ENCODE measurements around the gene KTN1.

Gene KTN1

DNA sequence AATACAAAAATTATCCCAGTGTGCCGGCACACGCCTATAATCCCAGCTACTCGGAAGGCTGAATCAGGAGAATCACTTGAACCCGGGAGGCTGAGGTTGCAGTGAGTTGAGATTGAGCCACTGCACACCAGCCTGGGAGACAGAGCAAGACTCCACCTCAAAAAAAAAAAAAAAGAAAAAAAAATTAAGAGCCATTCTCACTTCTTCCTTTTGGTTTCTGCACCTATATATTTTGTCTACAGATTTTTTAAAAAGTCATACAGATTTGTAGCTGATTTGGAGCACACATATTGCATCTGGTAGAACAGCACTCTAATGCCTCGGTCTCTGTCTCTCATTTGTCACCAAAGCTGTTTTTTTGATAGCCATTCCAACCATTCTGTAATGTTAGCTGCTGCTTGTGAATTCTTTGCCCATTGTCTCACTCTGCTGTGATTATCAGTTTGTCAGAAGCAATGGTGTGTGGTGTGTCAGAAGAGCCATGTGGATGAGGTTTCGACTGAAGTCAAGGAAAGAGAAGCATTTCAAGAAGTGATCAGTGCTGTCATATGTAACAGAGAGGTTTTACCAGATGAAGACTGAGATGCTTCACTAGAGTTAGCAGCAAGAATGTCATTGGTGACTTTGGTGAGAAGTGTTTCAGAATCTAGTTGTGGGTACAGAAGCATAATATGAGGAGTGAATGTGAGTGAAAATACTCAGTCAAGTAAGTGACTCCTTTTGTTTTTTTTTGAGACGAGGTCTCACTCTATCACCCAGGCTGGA is 8.7 kb upstream of the KTN1 start:
- DNase-seq (ENCODE audit: extremely low read depth in 1 of 2, low read depth in 1 of 2): no peak

DNA sequence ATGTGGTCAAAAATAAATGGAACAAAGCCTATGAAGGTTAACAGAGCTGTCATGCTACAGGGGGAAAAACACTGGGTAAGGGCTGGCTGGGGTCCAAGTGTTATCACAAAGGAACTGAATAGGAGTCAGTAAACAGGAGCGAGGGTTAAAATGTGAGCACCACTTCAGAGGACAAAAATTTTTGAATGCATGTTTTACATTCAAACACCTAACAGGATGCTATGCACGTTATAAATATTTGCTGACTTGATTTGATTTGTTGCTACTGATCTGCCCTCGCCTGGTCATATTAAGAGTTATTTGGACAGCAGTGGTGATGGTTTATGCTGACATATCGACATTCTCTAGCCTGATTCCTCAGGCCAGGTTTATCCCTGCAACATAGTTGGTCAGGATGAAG is 7.4 kb upstream of the KTN1 start:
- no peak for DNase-seq (ENCODE audit: extremely low read depth in 1 of 2, low read depth in 1 of 2)

DNA sequence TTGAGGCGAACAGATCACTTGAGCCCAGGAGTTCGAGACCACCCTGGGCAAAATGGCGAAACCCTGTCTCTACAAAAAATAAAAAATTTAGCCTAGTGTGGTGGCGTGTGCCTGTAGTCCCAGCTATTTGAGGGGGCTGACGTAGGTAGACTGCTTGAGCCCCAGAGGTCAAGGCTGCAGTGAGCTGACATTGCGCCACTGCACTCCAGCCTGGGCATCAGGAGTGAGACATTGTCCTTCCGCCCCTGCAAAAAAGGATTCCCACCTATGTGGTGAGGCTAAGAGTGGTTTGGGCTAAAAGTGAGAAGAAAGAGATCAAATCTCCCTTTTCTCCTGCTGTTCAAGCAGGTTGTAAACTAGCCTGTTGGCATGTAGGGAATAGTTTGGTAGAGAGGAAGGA is 5.0 kb upstream of the KTN1 start:
- DNase-seq (ENCODE audit: extremely low read depth in 1 of 2, low read depth in 1 of 2): no peak

DNA sequence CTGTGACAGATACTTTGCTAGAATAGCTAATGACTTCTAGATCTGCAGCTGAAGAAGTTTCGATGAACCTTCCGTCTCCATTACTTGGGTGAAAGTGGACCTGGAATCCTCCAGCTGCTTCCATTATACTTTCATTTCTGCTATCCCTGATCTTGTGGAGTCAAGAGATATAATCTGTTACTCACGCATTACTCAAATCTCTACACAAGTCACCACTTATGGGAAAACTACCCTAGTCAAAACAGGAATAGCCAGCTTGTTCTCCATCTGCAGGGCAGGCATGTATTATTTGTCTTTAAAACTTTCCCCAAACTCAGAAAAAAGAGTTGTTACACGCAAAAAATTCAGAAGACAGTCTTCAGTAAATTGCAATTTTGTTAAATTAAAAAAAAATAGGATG is 2.8 kb upstream of the KTN1 start:
- DNase-seq (ENCODE audit: extremely low read depth in 1 of 2, low read depth in 1 of 2): no peak

DNA sequence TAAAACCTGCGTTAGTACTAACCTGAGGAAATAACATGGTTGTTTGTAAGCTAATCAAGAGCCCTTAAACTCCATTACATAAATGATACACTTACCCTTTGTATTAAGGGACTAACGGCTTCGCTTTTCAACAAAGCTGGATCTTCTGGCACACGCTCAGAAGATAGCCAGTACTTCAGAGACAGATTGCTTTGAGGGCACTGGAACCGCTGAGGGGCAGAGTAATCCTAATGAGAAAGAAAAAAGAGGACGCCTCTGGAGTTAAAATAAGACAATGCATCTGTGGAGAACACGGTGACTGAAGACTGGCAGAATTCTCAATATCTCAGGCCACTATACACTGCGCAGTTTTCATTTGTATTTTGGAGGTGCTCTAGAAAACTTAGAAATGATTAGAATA is 1.5 kb upstream of the KTN1 start:
- no peak for DNase-seq (ENCODE audit: extremely low read depth in 1 of 2, low read depth in 1 of 2)

DNA sequence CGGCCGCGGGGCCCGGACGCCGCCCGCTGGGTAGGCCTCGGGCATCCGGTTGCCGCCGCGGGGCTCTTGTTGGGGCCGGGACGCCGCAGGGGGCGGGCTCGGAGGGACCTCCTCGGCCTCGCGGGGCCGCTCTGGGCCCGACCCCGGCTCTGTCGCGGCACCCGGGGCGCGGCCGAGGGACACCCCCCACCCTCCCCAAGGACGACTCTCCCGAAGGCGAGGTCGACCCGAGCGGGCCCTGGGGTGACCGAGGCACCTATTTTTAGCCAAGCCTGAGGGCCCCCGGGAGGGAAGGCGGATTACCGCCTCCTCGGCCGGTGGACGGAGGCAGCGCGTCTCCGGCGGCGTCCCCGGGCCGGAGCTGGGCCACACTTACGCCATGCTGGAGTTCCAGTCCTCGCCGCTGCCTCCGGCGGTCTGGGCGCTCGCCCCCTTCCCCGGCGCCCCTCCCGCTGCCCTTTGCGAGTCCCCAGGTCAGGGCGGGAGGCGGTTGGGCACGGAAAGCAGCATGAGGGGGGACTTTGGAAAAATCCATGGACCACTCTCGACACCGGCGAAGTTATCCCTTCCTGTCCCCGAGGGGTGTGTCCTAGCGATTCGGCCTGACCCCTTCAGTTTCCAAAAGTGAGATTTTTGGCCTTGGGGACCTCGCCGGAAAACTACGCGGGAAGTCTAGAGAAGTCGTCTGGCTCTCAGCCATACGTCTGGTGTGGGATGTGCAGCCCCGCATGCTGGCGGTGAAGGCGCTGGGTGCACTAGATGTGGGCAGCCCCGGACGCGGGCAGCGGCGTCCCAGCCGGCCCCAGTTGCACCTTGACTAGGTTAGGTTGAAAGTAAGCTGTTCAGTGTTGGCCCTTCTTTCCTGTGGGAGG is 699 bp downstream of the KTN1 start:
- DNase-seq (ENCODE audit: extremely low read depth in 1 of 2, low read depth in 1 of 2): peak in 1 of 2 donors; percentile 41

DNA sequence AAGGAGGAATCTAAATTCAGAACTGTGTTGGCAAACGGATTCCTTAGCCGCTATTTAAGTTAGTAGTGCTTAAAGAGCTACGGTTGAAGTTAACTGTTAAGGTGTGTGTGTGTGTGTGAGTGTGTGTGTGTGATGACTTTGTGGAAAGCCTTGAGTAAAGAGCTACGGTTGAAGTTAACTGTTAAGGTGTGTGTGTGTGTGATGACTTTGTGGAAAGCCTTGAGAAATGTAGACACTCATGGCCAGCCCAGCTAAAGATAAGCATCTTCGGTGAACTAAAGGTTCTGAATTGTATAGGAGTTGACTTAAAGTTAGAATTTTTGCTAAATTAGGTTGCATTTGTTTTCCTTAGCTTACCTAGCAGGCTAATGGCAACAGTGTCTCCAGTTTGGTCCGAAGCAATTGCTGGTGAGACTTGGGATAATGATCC is 1.4 kb downstream of the KTN1 start:
- DNase-seq (ENCODE audit: extremely low read depth in 1 of 2, low read depth in 1 of 2): no peak

DNA sequence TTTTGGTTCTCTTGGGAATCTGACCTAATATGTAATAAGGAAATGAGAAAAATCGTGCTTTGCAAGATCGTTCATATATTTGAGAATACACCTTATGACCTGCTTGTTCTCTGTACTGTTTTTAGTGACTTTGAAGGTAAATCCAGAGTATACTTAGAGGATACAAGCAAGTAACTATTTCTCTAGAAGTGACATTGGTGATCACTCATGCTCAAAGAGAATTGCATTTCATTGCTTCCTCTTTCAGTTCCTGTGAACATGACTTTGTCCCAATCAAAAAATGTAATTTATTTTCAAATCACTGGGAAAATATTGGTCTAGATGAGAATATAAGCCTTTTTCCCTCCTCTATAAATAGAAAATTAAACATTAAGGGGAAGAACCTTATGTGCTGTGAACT is 2.7 kb downstream of the KTN1 start:
- DNase-seq (ENCODE audit: extremely low read depth in 1 of 2, low read depth in 1 of 2): no peak

DNA sequence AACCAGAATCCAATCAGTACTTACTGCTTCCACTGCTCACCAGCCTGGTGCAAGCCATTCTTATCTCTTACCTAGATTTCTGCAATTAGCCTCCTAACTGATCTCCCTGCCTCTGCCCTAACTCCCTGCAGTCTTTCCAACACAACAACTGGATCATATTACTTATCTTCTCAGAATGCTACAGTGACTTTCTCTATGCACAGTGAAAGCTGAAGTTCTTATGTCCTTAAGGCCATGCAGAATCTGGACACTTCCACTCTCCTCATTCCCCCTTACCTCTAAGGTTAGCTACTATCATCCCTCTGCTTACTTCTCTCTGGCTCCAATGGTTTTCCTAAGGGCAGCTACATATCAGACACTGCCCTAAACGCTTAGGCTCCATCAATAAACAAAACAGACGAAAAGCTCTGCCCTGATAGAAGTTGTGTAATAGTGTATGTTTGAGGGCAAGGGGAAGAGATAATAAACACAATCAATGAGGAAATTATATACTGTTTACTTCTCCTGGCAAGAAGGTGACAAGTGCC is 4.0 kb downstream of the KTN1 start:
- no peak for DNase-seq (ENCODE audit: extremely low read depth in 1 of 2, low read depth in 1 of 2)

DNA sequence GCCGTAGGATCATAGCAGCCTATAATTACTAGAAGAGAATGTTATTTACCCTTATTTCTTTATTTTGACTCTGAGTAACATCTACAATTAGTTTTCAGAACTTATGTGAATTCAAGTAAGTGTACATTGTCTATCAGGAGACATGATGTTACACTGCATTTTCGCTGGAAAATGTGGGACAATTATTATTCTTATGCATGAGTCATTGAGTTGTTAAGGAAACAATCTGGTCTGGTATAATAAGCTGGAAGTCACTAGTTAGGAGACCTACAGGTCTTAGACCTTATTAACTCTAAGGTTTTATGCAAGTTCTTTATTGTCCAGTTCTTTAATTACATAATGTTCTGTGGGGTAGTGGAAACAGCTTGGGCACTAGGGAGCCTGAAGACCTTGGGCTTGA is 5.8 kb downstream of the KTN1 start:
- no peak for DNase-seq (ENCODE audit: extremely low read depth in 1 of 2, low read depth in 1 of 2)

DNA sequence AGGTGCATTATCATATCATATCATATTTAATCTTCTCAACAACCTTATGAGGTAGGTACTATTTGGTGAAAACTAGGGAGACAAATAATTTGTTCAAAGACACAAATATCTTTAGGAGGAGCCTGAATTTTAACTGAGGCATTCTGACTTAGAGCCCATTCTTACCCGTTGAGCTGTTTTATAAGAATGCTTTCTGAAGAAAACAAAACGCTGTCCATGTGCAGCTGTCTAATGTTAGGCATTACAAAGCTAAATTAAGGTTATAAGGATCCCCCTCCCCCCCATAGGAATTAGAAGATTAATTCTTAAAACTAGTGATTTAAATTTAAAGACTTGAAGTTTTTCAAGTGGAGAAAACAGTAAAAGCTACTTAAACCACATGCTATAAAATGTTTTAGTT is 6.4 kb downstream of the KTN1 start:
- DNase-seq (ENCODE audit: extremely low read depth in 1 of 2, low read depth in 1 of 2): no peak

DNA sequence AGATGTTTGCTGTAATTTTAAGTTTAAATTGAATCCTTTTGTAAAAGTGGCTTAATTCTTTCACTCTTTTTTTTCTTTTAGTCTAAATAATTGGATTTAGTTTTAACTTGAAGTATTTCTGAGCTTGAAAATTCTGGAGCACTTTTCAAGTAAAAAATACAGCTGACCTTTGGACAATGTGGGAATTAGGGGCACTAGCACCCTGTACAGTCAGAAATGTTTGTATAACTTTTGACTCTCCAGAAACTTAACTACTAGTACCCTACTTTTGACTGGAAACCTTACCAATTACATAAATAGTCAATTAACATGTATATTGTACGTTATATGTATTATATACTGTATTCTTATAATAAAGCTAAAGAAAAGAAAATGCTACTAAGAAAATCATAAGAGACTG is 7.8 kb downstream of the KTN1 start:
- DNase-seq (ENCODE audit: extremely low read depth in 1 of 2, low read depth in 1 of 2): no peak

DNA sequence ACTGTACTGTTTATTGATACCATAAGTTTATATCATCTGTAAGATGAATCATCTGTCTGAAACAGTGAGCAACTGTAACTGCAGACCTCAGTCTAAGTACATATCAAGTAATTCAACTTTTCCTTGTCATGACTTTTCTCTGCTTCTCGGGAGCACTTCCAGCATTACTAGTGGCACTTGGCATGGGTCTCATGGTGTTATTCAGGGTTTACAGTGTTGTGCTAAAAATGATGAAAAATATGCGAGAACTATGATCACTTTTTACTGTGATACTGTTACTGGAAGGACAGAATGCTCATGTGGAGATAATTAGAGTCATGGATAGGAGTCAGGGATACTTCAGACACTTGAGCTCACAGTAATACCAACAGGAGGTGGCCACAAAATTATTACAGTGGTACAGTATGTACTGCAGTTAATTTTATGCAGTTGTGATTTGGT is 8.3 kb downstream of the KTN1 start:
- no peak for DNase-seq (ENCODE audit: extremely low read depth in 1 of 2, low read depth in 1 of 2)

DNA sequence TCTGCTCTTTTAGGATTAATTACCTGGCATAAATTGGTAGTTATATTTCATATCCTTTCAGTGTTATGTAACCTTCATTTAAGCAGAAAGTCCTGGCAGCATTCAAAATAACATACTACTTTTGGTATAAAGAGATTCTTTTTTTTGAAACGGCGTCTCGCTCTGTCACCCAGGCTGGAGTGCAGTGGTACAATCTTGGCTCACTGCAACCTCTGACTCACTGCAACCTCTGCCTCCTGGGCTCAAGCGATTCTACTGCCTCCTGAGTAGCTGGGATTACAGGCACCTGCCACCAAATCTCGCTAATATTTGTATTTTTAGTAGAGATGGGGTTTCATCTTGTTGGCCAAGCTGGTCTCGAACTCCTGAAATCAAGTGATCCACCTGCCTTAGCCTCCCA is 9.2 kb downstream of the KTN1 start:
- no peak for DNase-seq (ENCODE audit: extremely low read depth in 1 of 2, low read depth in 1 of 2)

DNA sequence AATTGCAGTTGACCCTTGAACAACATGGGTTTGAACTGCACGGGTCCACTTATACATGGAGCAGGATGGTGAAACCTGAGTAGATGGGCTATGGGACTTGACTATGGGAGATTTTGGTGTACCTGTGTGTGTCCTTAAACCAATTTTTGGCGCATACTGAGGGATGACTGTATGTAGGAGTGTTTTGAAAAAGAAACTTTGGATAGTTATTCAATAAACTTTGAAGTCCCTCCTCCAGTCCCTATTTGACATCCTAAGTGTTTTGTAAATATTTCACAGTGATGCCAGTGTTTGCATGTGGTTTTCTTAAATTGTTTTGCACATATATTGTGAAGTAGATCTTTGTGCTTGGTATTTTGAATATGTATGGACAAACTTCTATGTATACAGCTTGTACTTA is 12.4 kb downstream of the KTN1 start:
- no peak for DNase-seq (ENCODE audit: extremely low read depth in 1 of 2, low read depth in 1 of 2)

DNA sequence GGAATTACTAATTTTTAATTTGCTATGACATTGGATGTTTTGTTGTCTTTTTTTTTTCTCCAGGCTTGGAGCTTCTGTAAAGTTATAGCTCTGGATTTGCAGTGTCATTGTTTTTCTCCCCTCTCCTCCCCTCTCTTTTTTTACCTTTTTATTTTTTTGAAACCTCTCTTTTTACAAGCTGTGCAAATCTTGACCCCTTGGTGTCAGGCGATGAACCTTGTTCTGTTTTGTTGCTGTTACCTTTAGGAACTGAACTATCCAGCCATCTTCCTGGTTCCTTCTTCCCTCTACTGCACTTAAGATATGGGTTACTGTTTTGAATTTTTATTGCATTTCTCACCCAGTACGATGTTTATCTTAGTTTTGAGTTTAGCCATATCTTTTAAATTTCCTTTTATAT is 13.7 kb downstream of the KTN1 start:
- DNase-seq (ENCODE audit: extremely low read depth in 1 of 2, low read depth in 1 of 2): no peak

DNA sequence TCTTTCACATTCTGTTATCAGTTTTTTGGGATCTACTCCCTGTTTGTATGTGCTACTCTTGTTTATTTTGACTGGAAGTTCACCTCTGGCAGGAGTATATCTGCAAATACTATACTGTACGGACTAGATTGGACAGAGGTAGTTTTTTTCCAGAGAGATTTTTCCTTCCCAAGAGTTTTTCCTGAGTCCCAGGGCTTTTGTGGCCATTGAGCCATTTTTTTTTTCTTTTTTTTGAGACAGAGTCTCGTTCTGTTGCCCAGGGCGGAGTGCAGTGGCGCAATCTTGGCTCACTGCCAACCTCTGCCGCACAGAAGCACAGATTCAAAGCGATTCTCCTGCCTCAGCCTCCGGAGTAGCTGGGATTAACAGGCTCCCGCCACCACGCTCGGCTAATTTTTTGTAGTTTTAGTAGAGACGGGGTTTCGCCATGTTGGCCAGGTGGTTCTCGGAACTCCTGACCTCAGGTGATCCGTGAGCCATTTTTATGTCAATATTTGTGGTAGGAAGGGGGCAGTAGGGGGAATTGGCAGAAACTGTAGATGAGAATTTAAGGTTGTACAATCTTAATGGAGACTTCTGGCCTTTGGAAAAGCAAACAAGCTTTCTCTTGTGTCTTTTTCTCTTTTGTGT is 19.4 kb downstream of the KTN1 start:
- no peak for DNase-seq (ENCODE audit: extremely low read depth in 1 of 2, low read depth in 1 of 2)

DNA sequence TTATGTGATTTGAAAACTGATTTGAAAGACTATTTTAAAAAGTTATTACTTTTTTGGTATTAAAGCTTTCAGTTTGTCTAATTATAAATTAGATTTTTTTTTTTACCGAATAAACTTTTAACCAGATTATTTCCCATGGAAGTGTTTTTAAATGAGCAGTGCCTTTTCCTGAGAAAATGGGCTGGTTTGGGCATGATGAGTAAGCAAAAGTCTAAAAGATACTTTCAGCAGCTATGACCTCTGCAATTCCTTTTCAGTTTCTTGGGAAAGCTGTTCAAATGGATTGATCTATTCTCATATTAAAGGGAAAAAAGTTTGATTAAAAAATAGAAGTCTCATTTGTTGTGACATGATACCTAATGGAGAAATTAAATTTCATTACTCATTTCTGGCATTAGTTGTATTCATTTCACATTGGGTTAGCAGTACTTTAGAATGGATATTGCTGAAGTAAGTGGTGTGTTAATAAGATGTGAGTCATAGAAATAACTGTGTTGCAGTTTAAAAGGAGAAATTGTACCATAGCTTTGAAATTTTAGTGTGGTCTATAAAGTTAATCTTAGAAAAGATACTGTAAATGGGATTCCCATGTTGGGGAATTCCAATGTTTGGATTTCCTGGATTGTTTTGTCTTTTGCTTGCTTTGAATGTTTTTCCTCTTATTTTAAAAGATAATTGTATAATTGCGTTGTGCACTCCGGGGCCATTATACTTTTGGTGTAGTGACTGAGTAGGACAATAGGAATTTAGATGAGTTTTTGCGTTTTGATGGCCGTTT is 21.0 kb downstream of the KTN1 start:
- no peak for DNase-seq (ENCODE audit: extremely low read depth in 1 of 2, low read depth in 1 of 2)

DNA sequence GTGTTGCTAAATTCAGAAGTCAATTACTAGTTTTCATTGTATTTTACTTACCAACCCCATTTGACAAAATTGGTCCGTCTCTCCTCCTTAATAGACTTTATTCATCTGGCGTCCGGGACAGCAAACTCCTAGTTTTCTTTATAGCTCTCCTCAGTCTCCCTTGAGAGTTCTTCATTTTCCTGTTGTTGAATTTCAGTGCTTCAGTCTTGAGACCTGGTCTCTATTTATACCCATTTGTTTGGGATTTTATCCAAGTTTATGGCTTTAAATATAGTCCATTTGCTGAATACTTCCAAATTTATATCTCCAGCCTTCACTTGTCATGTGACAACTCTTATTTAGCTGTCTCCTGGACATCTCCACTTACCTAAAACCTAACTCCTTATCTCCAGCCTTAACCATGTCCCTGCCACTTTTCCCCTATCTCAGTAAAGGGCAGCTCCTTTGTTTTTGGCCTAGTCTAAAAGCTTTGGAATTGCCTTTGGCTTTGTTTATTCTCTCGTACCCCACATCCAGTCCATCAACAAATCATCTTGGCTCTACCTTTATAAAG is 23.5 kb downstream of the KTN1 start:
- DNase-seq (ENCODE audit: extremely low read depth in 1 of 2, low read depth in 1 of 2): no peak

DNA sequence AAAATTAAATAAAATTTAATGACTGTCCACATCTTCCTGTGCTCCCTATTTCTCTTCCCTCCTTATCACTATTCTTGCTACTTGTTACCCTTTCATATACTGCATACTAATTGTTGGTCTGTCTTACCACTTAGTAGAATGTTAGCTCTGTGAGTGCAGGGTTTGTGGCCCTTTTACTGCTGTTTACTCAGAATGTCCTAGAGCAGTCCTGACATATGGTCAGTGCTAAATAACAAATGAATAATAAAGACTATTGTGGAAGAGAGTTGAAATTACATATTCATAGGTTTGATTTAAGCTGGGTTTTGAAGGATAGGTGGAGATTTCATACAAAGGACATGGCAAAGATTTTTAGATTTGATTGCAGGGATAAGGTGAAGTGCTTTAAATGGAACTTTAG is 24.5 kb downstream of the KTN1 start:
- no peak for DNase-seq (ENCODE audit: extremely low read depth in 1 of 2, low read depth in 1 of 2)
